ENCODE measurements around the gene MAP3K21. TPM values are rescaled to one million over a fixed set of nuclear protein-coding genes. Genes with fewer than 3 reads are reported as not detected.

The MAP3K21 gene
- total and polyA plus RNA-seq, 9 of the 15 experiments (the other 6 are each of a cell fraction or from before 2014, with no cell fraction given): 0.23 to 0.86 (median 0.49) TPM

DNA sequence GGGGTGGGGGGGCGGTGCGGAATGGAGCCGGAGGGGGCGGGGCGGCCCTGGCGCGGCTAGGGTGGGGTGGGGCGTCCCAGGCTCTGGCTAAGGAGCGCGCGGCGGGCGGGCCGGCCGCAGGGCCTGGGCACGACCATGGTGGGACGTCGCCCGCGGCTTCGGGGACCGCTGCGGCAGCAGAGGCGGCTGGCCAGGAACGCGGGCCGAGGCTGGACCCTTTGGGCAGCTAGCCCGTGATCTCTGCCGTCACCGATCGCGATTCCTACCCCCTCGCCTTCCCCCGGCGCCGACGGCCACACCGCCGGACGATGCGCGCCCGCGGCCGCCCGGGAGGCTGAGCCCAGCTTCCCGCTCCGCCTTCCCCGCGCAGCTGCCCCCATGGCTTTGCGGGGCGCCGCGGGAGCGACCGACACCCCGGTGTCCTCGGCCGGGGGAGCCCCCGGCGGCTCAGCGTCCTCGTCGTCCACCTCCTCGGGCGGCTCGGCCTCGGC, at the start of gene MAP3K21 (continued):
- TF ChIP-seq NR2C2 (CRISPR knock-in tag; IDR thresholded peaks at IDR 0.05) (no peak), NR2C2 (tag; IDR thresholded peaks at IDR 0.05) (0 out of 2 replicates have a peak, but pooled peaks have one; percentile 30), PHF8 (IDR thresholded peaks at IDR 0.05; ENCODE audit: borderline replicate concordance, low read length) (peak; percentile 35; the same call in 1 of the 2 replicates), HNRNPL (IDR thresholded peaks at IDR 0.05; ENCODE audit: low read depth, low read length) (0 out of 2 replicates have a peak, but pooled peaks have one; percentile 3), FUS (optimal IDR thresholded peaks at IDR 0.05; ENCODE audit: low read depth, low read length) (peak; percentile 43), HDAC2 (IDR thresholded peaks at IDR 0.05) (no peak), RBM25 (IDR thresholded peaks at IDR 0.05; ENCODE audit: low read depth, low read length, severe bottlenecking) (peak; percentile 16), PHF20 (IDR thresholded peaks at IDR 0.05; ENCODE audit: partially characterized antibody) (no peak), MTA3 (IDR thresholded peaks at IDR 0.05; ENCODE audit: borderline replicate concordance) (0 out of 2 replicates have a peak, but pooled peaks have one; percentile 31)

DNA sequence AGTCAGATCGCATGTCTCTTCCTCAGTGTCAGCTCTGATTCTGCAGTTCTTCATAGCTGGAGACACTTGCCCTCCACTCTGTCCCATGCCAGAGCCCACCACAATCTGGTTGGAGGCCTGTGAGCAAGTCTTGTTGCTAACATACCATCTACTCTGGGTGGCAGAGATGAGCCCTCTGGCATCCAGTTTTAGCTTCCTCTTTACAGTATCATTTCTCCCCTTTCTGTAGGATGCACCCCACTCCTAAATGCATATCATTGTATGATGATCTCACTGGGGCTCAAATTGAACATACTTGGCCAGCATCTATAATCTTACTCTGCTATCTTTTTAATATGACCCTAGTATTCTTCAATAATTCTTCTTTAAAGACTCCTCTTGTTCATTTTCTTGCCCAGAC, 48.9 kb upstream of the MAP3K21 start:
- no peak overlapping the region for H3K9ac ChIP-seq (ENCODE audit: insufficient read depth in 1 of 2, low read depth in 2 of 2, low read length in 2 of 2)
- ATAC-seq (no peak), DNase-seq (ENCODE audit: extremely low read depth in 1 of 4, low spot score in 3 of 4) (no peak), FAIRE-seq (no peak)
- ChIA-PET CTCF (ENCODE audit: low intra/inter-chr PET ratio) (no interaction called here), POLR2A (no interaction called here)
- in situ Hi-C loops (cut with MboI) (no loop called here), intact Hi-C loops (cut with micrococcal nuclease) (no loop called here)
- H3K79me2 ChIP-seq (ENCODE audit: control insufficient read depth, insufficient read depth, low read length): no peaks in the 10 kb centered on the region
- no peaks in the 10 kb centered on the region for H3K36me3 ChIP-seq (ENCODE audit: control insufficient read depth, insufficient read depth, low read length)
- H4K20me1 ChIP-seq (replicated peaks; ENCODE audit: control insufficient read depth, insufficient read depth, low read length): no peaks in the 10 kb centered on the region
- H3K27me3 ChIP-seq (ENCODE audit: control insufficient read depth in 2 of 2, insufficient read depth in 2 of 2, low read length in 2 of 2): no peaks in the 10 kb centered on the region
- BruUV-seq (replicated peaks): no TSS peak
- no peak overlapping the region for H2AFZ ChIP-seq (ENCODE audit: low read depth, low read length)
- no peaks in the 10 kb centered on the region for H3K9me1 ChIP-seq (ENCODE audit: control insufficient read depth, insufficient read depth, low read length)
- no peak overlapping the region for H3K4me3 ChIP-seq
- no peak overlapping the region for H3K27ac ChIP-seq (ENCODE audit: extremely low read depth, low read depth, low read length)
- H3K4me1 ChIP-seq (replicated peaks in 1 of 2; ENCODE audit: control insufficient read depth in 2 of 2, insufficient read depth in 2 of 2, low read length in 2 of 2): no peaks in the 10 kb centered on the region
- no peaks in the 10 kb centered on the region; the same call in 1 of the 2 replicates for H3K9me3 ChIP-seq (replicated peaks; ENCODE audit: control insufficient read depth, insufficient read depth, low read depth, low read length)
- 6% methylated on average over 1 of the region's 1 CpG for WGBS (ENCODE audit: insufficient coverage, low coverage, missing lambda C conversion rate)
- no peak overlapping the region for H3K4me2 ChIP-seq (ENCODE audit: insufficient read depth, low read length)
- no peak for TF ChIP-seq SMAD1 (IDR thresholded peaks at IDR 0.05; ENCODE audit: low read depth, low read length, partially characterized antibody)
- no peak for TF ChIP-seq HSF4 (CRISPR knock-in tag; IDR thresholded peaks at IDR 0.05; ENCODE audit: borderline replicate concordance)
- TF ChIP-seq SNIP1 (IDR thresholded peaks at IDR 0.05; ENCODE audit: low read depth): no peak
- no peak for TF ChIP-seq ZNF133 (CRISPR knock-in tag; IDR thresholded peaks at IDR 0.05)
- TF ChIP-seq, protein P1, sequence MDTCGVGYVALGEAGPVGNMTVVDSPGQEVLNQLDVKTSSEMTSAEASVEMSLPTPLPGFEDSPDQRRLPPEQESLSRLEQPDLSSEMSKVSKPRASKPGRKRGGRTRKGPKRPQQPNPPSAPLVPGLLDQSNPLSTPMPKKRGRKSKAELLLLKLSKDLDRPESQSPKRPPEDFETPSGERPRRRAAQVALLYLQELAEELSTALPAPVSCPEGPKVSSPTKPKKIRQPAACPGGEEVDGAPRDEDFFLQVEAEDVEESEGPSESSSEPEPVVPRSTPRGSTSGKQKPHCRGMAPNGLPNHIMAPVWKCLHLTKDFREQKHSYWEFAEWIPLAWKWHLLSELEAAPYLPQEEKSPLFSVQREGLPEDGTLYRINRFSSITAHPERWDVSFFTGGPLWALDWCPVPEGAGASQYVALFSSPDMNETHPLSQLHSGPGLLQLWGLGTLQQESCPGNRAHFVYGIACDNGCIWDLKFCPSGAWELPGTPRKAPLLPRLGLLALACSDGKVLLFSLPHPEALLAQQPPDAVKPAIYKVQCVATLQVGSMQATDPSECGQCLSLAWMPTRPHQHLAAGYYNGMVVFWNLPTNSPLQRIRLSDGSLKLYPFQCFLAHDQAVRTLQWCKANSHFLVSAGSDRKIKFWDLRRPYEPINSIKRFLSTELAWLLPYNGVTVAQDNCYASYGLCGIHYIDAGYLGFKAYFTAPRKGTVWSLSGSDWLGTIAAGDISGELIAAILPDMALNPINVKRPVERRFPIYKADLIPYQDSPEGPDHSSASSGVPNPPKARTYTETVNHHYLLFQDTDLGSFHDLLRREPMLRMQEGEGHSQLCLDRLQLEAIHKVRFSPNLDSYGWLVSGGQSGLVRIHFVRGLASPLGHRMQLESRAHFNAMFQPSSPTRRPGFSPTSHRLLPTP (IDR thresholded peaks at IDR 0.05; ENCODE audit: borderline replicate concordance, extremely low read depth, insufficient read length): no peak
- TF ChIP-seq, protein P2, sequence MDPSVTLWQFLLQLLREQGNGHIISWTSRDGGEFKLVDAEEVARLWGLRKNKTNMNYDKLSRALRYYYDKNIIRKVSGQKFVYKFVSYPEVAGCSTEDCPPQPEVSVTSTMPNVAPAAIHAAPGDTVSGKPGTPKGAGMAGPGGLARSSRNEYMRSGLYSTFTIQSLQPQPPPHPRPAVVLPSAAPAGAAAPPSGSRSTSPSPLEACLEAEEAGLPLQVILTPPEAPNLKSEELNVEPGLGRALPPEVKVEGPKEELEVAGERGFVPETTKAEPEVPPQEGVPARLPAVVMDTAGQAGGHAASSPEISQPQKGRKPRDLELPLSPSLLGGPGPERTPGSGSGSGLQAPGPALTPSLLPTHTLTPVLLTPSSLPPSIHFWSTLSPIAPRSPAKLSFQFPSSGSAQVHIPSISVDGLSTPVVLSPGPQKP (CRISPR knock-in tag; IDR thresholded peaks at IDR 0.05): no peak
- no peak for TF ChIP-seq ARHGAP35 (IDR thresholded peaks at IDR 0.05; ENCODE audit: partially characterized antibody)
- TF ChIP-seq HNRNPH1 (optimal IDR thresholded peaks at IDR 0.05; ENCODE audit: low read depth, low read length): no peak
- TF ChIP-seq U2AF2 (optimal IDR thresholded peaks at IDR 0.05; ENCODE audit: low read depth, low read length): no peak
